GM18867 (cell line): Measurements from ENCODE around the gene TCN2.
"Not testable (repeated sequence)": the region's sequence is repeated elsewhere in the genome, so short reads cannot be mapped to it uniquely, and the experiment has no call there.

ENCODE experiments used
- ATAC-seq: cut with Tn5 transposase; IDR thresholded peaks from one replicate; pipeline ENCODE4 v1.9.1; 2021; ENCODE audit warnings: mild to moderate bottlenecking, moderate library complexity; ENCODE audit not compliant: unreplicated experiment

TCN2 gene

GRCh38 chr22:30643055-30643875 lies 36.3 kb downstream of the TCN2 start:
- no peak for ATAC-seq

GRCh38 chr22:30646518-30647160 lies 39.7 kb downstream of the TCN2 start:
- ATAC-seq, result no peak

- no peak for ATAC-seq
Measured at GRCh38 chr22:30647536-30647935, 40.6 kb downstream of the TCN2 start.

GRCh38 chr22:30648825-30649224 lies 41.9 kb downstream of the TCN2 start:
- ATAC-seq, result no peak

- peak; percentile 60 for ATAC-seq
Measured at GRCh38 chr22:30649430-30650007, 42.5 kb downstream of the TCN2 start.

GRCh38 chr22:30650508-30651116 lies 43.6 kb downstream of the TCN2 start:
- no peak for ATAC-seq

- no peak for ATAC-seq
Measured at GRCh38 chr22:30652852-30653251, 45.9 kb downstream of the TCN2 start.

GRCh38 chr22:30654361-30654760 lies 47.4 kb downstream of the TCN2 start:
- ATAC-seq, result no peak

GRCh38 chr22:30655532-30655931 lies 48.6 kb downstream of the TCN2 start:
- no peak for ATAC-seq

- no peak for ATAC-seq
Measured at GRCh38 chr22:30662040-30662439, 55.1 kb downstream of the TCN2 start.

GRCh38 chr22:30664798-30665197 lies 57.8 kb downstream of the TCN2 start:
- ATAC-seq, result no peak

- no peak for ATAC-seq
Measured at GRCh38 chr22:30665266-30665665, 58.3 kb downstream of the TCN2 start.

GRCh38 chr22:30665786-30666185 lies 58.8 kb downstream of the TCN2 start:
- ATAC-seq, result no peak

- ATAC-seq, result peak; percentile 10
Measured at GRCh38 chr22:30667107-30667493, 60.1 kb downstream of the TCN2 start.

GRCh38 chr22:30667494-30668385 lies 60.8 kb downstream of the TCN2 start, which contains the start of gene DUSP18:
Gene DUSP18 (minus strand): TSS chr22:30667875. CDS start chr22:30664003, 3,872 bp downstream.
- ATAC-seq, result peak; percentile 92

GRCh38 chr22:30668386-30668710 lies 61.4 kb downstream of the TCN2 start:
- ATAC-seq, result no peak

GRCh38 chr22:30671071-30671470 lies 64.1 kb downstream of the TCN2 start:
- no peak for ATAC-seq

GRCh38 chr22:30673136-30673535 lies 66.2 kb downstream of the TCN2 start:
- ATAC-seq, result no peak

- no peak for ATAC-seq
Measured at GRCh38 chr22:30674482-30674881, 67.5 kb downstream of the TCN2 start.

GRCh38 chr22:30675436-30675835 lies 68.5 kb downstream of the TCN2 start:
- no peak for ATAC-seq

- ATAC-seq, result not testable (repeated sequence)
Measured at GRCh38 chr22:30676565-30676964, 69.6 kb downstream of the TCN2 start.
